Mesodermal cell (in vitro differentiated cells): ENCODE results near the gene C10orf67.

ENCODE experiments used
- H3K27ac ChIP-seq: 2 replicates; pipeline ENCODE4 v1.7.0; 2013; ENCODE audit warnings: mild to moderate bottlenecking, low read depth, low read length, moderate library complexity; ENCODE audit not compliant: severe bottlenecking
- H3K36me3 ChIP-seq: 2 replicates; pipeline ENCODE4 v1.7.1; 2013; ENCODE audit warnings: mild to moderate bottlenecking, low read length, moderate library complexity; ENCODE audit not compliant: control insufficient read depth, insufficient read depth
- H3K4me1 ChIP-seq: one replicate; pipeline ENCODE4 v1.7.1; 2013; ENCODE audit warnings: mild to moderate bottlenecking, low read length; ENCODE audit not compliant: insufficient read depth, control insufficient read depth, poor library complexity, severe bottlenecking
- H3K4me3 ChIP-seq: 2 replicates; pipeline ENCODE4 v1.7.0; 2013; ENCODE audit warnings: low read length, control low read depth, mild to moderate bottlenecking; ENCODE audit not compliant: insufficient read depth, poor library complexity, severe bottlenecking; ENCODE audit errors: extremely low read depth
- H3K9me3 ChIP-seq: 2 replicates; pipeline ENCODE4 v1.7.1; 2013; ENCODE audit warnings: mild to moderate bottlenecking, low read length, moderate library complexity; ENCODE audit not compliant: control insufficient read depth
- WGBS, 2 experiments: methylation state at CpG; one replicate each; pipeline ENCODE4 v1.1.5; 2013; ENCODE audit warnings: missing lambda C conversion rate in 2 of 2; ENCODE audit not compliant: insufficient coverage in 2 of 2; 5-methylcytosine and 5-hydroxymethylcytosine counted together

The C10orf67 gene

GRCh38 chr10:23204773-23205172 lies 139.8 kb downstream of the C10orf67 start:
- WGBS, 2 experiments, result 19 to 29% methylated on average over 7 to 9 of the region's 10 CpGs
- Histone ChIP-seq H3K27ac (no peak overlapping the region), H3K4me1 (no peaks in the 10 kb centered on the region), H3K36me3 (no peaks in the 10 kb centered on the region), H3K9me3 (no peaks in the 10 kb centered on the region), H3K4me3 (no peak overlapping the region)

GRCh38 chr10:23203369-23204325 lies 140.9 kb downstream of the C10orf67 start:
- Histone ChIP-seq H3K4me1 (no peaks in the 10 kb centered on the region), H3K4me3 (no peak overlapping the region), H3K36me3 (no peaks in the 10 kb centered on the region), H3K9me3 (no peaks in the 10 kb centered on the region), H3K27ac (no peak overlapping the region)
- 76% methylated on average over 26 of the region's 29 CpGs for WGBS, 2 experiments

- 60% methylated on average over 1 of the region's 3 CpGs; no CpG with 5 or more reads in 1 of the 2 experiments for WGBS, 2 experiments
- H3K36me3 ChIP-seq, result no peaks in the 10 kb centered on the region
- no peaks in the 10 kb centered on the region for H3K4me1 ChIP-seq
- H3K4me3 ChIP-seq, result no peak overlapping the region
- H3K27ac ChIP-seq, result no peak overlapping the region
- H3K9me3 ChIP-seq, result no peaks in the 10 kb centered on the region
Observed at GRCh38 chr10:23202779-23203178, 141.8 kb downstream of the C10orf67 start.

GRCh38 chr10:23201837-23202236 lies 142.8 kb downstream of the C10orf67 start:
- Histone ChIP-seq H3K27ac (no peak overlapping the region), H3K9me3 (no peaks in the 10 kb centered on the region), H3K4me3 (no peak overlapping the region), H3K4me1 (no peaks in the 10 kb centered on the region), H3K36me3 (no peaks in the 10 kb centered on the region)
- 17% methylated on average over 3 of the region's 4 CpGs; no CpG with 5 or more reads in 1 of the 2 experiments for WGBS, 2 experiments

- H3K36me3 ChIP-seq, result no peaks in the 10 kb centered on the region
- no peak overlapping the region for H3K27ac ChIP-seq
- H3K4me1 ChIP-seq, result no peaks in the 10 kb centered on the region
- 10 to 11% methylated on average over 3 to 7 of the region's 11 CpGs for WGBS, 2 experiments
- H3K9me3 ChIP-seq, result no peaks in the 10 kb centered on the region
- H3K4me3 ChIP-seq, result no peak overlapping the region
Observed at GRCh38 chr10:23200997-23201652, 143.5 kb downstream of the C10orf67 start.

- Histone ChIP-seq H3K9me3 (no peaks in the 10 kb centered on the region), H3K36me3 (no peaks in the 10 kb centered on the region), H3K4me3 (no peak overlapping the region), H3K27ac (no peak overlapping the region), H3K4me1 (no peaks in the 10 kb centered on the region)
- WGBS, 2 experiments, result 15 to 25% methylated on average over 9 to 10 of the region's 12 CpGs
Observed at GRCh38 chr10:23200586-23200985, 144.0 kb downstream of the C10orf67 start.

GRCh38 chr10:23199768-23200511 lies 144.7 kb downstream of the C10orf67 start:
- 2 to 3% methylated on average over 17 to 24 of the region's 30 CpGs for WGBS, 2 experiments
- no peaks in the 10 kb centered on the region for H3K9me3 ChIP-seq
- H3K4me3 ChIP-seq, result no peak overlapping the region
- H3K27ac ChIP-seq, result no peak overlapping the region
- H3K4me1 ChIP-seq, result no peaks in the 10 kb centered on the region
- H3K36me3 ChIP-seq, result no peaks in the 10 kb centered on the region

- H3K27ac ChIP-seq, result no peak overlapping the region
- H3K4me3 ChIP-seq, result peak overlapping the region; percentile 28
- no peaks in the 10 kb centered on the region for H3K9me3 ChIP-seq
- no peaks in the 10 kb centered on the region for H3K36me3 ChIP-seq
- 0 to 1% methylated on average over 47 to 51 of the region's 60 CpGs for WGBS, 2 experiments
- no peaks in the 10 kb centered on the region for H3K4me1 ChIP-seq
Observed at GRCh38 chr10:23198940-23199767, 145.4 kb downstream of the C10orf67 start.

GRCh38 chr10:23198610-23198939 lies 146.0 kb downstream of the C10orf67 start:
- WGBS, 2 experiments, result 2 to 3% methylated on average over 8 to 9 of the region's 13 CpGs
- peak overlapping the region; percentile 28 for H3K4me3 ChIP-seq
- H3K36me3 ChIP-seq, result no peaks in the 10 kb centered on the region
- no peaks in the 10 kb centered on the region for H3K4me1 ChIP-seq
- H3K9me3 ChIP-seq, result no peaks in the 10 kb centered on the region
- H3K27ac ChIP-seq, result no peak overlapping the region

GRCh38 chr10:23197416-23197861 lies 147.2 kb downstream of the C10orf67 start:
- no peaks in the 10 kb centered on the region for H3K4me1 ChIP-seq
- H3K4me3 ChIP-seq, result no peak overlapping the region
- no peaks in the 10 kb centered on the region for H3K9me3 ChIP-seq
- H3K36me3 ChIP-seq, result no peaks in the 10 kb centered on the region
- no peak overlapping the region for H3K27ac ChIP-seq
- WGBS, 2 experiments, result 14 to 15% methylated on average over 10 to 11 of the region's 12 CpGs
